Stimulated activated CD4-positive, alpha-beta T cell treated with anti-CD3 and anti-CD28 coated beads, Interleukin-12 subunit alpha, Interleukin-12 subunit beta, amount 100 ng/mL, for 4 hours (primary cell): ENCODE measurements around the gene SORBS1.

Source experiments
- DNase-seq: peaks from one replicate; pipeline ENCODE4 v3.0.0-alpha.2; 2020

Gene SORBS1

DNA sequence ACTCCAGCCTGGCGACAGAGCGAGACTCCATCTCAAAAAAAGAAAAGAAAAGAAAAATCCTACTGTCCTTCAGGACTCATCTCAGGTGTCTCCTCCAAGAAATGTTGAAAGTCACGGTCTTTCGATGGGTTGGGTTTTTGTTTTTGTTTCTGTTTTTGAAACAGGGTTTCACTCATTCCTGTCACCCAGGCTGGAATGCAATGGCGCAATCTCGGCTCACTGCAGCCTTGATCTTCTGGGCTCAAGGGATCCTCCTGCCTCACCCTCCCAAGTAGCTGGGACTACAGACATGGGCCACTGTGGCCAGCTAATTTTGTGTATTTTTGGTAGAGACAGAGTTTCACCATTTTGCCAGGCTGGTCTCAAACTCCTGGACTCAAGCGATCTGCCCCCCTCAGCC lies 3.1 kb upstream of the SORBS1 start:
- DNase-seq: no peak

DNA sequence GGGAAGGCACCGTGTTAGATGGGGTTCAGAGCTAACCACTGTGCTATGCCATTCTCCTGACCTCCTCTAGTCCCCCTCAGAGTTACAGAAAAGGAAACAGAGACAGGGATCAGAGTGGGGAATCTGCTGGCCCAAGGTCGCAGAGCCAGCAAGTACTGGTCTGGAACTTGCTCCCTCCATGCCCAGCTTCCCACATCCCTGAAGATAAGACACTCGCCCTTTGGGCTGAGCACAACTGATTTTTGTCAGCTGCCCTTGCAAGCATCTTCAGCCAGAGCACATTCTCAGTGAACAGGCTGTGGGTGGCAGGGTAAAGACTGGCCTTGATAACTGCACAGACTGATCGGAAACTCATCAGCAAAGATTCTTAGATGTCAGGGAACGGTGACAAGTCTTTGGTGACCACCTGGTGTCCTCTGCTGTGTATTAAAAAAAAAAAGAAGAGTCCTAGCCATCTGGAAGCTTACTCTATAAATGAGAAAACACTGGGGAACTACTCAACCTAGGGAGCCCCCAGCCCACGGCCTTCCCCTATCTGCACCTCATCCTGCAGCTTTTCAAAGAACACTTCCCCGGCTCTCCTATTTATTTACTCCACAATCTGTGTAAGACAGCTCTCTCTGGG lies 1.3 kb upstream of the SORBS1 start:
- DNase-seq: no peak

DNA sequence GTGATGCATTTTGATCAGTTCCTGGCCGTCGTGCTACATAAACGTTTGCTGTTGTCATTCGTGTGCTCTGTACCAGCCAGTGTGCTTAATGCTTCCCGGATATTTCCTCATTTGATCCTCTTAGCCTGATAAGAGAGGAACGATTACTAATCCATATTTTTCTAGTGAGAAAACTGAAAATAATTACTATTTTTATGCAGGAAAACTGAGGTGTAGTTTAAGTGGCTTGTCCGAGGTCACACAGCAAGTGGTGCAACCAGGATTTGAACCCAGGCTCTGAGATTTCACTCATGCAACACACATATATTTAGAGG lies 650 bp upstream of the SORBS1 start:
- DNase-seq: no peak

DNA sequence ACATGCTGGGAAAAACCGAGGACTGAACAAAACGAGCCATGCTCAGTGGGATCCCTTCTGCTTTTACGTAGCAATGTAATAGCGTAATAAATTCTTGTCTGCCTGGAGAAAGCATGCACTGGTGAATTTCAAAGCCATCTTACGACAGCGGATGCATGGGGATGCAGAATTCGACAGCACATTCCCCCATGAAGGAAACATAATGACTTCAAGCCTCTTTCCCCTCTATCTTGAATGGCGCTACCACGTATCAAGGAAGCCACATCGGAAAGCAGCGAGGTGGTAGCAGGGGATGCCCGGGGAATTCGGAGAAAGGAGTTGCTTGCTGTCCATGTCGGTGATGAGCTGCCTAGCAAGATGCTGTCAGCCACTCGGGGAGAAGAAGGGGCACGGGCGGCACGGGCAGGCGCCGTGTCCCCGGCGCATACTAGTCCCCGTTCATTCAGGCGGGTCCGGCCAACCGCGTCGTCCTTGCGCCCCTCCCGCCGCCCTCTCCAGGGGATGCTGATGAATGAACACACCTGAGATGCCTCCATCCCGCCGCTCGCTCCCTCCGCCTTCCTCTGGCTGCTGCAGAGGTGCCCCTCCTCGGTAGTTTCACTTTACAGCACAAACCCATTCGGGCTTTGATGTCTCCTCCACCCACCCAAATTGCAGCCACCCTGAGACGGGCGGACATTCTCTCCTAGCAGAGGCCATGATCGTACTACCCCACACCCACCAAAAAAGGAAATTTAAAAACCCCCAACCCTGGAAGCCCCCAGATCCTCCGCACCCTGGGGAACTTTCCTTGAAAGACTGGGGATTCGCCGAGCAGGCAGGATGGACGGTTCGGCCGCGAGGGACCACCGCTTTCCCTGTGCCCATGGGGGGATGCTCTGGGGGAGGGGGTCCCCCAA lies 644 bp downstream of the SORBS1 start:
- peak; percentile 21 for DNase-seq

DNA sequence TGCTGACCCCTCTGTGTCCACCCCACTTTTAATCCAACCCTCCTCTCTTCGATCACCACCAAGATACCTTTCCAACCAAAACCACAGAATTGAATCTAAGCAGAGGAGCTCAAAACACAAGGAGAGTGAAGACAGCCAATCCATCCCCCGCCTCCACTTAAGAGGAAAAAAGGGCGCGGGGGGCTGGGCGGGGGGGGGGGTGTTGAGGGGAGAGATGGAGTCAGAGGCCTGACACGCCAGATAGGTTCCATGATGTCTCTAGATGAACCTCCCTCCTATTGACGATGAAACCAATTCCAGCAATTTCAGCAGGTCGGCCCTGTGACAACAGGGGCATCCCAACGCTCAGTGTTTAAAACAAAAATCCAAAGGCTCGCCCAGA lies 1.3 kb downstream of the SORBS1 start:
- no peak for DNase-seq

DNA sequence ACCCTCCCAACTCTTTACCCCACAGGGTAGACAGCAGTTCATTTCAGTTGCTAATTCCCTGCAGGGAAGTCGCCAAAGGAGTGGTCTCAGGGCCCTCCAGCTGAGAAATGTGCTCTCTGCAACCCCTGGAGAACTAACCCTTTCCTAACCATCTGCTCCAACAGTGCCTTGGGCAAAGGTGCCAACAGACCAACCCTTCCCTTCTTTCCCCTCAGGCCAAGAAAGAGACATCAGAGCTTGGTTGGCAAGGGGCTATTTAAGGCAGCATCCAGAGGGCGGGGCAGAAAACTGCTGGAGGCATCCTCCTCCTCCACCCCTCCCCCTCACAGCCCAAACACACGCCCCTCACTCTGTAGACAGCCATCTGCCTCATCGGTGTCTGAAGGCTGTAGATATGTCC lies 1.7 kb downstream of the SORBS1 start:
- no peak for DNase-seq

DNA sequence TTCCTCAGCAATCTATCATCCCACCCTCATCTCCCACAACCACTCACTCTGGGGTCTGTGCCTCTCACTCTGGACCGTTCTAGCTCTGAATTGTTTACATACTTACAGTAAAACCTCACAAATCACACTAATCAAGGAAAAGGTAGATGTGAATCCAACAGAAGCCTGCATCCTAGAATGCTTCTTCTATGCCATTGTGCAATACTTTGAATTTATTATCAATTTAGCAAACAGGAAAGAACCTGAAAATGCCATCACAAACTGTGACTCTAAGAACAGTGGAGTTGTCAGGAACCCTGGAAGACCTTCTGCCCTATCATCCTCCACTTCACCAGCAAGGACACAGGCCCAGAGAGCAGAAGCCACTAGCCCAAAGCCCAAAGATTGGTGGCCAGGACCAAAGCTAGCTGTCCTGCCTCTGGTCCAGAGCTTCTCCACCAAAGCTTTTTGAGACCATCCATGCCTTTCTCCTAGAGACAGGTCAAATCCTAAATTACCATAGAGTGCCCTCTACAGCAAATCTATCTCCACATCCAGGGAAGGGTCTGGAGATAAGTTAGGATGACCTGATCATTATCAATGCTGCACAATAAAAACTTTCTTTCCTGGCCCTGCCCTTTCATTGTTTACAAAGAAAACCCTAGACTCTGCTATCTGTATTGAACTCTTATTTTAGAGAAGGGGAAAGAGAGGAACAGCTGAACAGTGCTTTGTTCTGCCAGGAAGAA lies 2.4 kb downstream of the SORBS1 start:
- no peak for DNase-seq

DNA sequence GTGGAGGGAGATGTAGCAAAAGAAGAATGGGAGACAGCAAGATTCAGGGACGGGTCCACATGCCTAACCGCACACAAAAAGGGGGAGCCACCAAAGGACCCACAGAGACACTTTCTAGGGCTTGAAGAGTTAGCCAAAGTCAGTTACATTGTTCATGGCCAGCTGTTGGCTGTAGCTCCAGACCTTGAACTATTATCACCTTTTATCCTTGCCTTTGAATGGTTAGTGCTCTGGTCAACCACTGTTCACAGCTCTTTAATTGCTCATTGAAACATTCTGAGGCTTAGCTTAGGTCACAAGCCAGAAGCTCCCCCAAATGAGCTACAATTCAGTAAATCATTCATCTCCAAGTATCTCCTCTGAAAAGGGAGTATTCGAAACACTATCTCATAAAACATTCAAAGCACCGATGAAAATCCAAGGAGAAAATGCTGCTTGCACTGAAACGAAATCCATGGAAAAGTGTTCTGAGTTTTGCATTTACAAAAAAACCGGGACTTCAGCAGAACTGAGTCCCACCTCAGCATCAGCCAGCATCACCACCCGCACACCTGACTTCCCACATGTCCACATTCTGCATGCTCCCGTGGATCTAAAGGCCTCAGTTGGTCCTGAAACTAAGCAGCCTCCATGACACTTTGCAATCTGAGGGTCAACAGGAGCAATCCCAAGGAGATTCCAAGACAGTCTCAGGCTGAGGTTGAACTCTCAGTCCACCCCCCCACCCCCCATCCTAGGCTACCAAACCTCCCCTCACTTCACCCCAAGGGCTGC lies 4.0 kb downstream of the SORBS1 start:
- DNase-seq: no peak

DNA sequence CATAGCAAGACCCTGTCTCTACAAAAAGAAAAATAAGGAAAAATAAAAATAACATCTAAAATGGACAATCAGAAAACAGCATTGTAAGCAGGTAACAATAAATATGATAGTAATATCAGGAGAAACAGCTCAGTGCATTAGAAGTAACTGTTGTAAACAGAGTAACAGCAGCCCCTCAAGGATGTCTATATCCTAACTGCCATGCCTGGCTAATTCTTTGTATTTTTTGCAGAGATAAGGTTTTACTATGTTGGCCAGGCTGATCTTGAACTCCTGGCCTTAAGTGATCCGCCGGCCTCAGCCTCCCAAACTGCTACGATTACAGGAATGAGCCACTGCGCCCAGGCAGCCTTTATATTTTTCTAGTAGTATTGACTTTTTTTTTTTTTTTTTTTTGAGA lies 7.5 kb downstream of the SORBS1 start:
- DNase-seq: no peak

DNA sequence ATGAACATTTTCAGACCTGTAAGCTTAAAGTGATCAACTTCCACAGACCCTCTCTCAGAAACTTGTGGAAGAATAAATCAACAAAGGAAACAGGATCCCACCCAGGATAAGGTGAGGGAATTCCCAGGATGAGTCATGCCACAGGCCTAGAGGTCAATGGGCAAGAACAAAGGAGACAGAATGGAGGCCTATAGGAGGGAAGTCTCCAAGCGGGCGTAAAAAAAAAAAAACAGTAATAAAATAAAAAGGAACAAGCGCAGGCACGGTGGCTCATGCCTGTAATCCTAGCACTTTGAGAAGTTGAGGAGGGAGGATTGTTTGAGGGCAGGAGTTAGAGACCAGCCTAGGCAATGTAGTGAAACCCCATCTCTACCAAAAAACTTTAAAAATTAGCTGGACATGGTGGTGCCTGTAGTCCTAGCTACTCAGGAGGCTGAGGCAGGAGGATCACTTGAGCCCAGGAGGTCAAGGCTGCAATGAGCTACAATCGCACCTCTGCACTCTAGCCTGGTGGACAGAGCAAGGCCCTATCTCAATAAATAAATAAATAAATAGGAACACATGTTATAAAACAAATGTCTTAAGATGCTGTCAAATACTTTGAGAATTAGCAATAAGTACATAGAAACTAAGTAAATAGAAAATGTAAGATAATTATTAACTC lies 8.4 kb downstream of the SORBS1 start:
- no peak for DNase-seq

DNA sequence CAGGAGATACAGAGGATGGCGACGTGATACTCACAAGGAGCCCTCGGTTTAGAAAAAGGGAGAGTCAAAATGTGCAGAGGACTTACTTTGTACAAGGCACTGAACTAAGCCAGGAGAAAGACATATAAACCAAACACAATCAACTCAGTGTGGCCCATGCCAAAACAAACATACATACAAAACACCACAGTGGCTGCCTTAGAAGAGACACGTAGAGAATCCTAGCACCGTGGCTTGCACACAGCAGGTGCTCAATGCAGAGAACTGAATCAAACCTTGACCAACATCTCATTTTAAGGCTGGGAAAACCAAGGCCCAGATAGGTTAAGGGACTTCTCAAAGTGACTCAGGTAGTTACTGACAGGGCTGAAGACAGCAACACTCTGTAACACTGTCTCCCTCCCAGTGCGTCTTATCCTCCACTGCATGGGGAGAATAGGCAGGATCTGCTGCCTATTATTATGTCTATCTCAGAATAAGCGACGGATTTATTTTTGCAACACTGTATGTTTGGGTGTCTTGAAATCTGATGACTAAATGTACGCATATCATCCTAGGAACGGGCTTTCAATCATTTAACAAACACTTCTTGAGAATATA lies 11.0 kb downstream of the SORBS1 start:
- DNase-seq: no peak

DNA sequence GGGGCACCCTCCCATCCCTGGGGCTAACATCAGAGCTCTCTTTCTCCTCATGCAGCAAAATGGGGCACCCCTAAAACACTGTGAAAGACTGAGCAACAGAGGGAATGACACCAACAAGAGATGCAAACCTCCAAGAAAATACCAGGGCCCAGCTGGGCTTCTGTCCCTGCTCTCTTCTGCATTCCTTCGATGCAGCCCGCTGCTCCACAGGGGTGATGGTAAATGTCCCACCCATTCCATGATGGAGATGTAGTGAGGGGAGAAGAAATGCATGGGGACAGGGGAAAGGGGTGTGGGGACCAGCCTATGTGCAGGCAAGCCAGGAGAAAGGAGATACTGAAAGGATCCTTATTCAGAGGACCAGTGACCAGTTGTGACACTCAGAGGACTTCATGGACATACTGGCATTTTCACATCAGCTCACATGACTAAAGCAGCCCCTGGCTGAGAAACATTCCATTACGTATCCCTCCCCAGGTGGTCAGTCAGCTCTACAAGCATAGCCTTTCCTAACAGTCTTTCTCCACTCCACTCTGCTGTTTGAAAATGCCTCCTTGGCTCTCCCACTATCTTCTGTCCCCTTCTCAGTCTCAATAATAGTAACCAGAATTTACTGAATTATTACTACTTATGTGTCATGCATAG lies 13.3 kb downstream of the SORBS1 start:
- DNase-seq: no peak

DNA sequence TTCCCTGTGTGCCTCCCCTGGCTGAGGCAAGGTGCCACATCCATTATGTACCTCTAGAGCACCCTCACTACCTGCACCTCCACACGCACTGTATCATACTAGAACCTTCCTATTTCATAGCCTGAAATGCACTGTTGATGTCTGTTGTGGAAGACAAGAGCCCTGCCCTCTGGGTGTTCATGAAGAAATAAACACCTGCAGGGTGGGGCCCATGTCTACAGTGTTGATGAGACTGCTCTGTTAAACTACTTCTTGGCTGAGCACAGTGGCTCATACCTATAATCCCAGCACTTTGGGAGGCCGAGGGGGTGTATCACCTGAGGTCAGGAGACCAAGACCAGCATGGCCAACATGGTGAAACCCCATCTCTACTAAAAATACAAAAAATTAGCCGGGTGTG lies 14.0 kb downstream of the SORBS1 start:
- DNase-seq: no peak

DNA sequence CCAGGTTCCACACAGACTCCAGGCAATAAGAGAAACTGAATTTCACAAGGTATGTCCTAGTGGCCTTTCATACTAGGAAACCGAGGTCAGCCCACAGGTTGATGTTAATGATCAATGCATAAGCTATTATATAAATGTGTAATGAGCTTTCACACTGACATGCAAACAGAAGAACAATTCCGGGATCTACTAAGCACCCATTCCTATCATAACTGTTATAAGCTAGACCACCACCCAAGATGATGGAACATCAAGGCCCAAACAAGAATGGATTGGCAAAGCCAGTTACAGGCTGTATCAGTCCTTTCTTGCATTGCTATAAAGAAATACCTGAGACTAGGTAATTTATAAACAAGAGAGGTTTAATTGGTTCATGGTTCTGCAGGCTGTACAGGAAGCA lies 15.2 kb downstream of the SORBS1 start:
- no peak for DNase-seq

DNA sequence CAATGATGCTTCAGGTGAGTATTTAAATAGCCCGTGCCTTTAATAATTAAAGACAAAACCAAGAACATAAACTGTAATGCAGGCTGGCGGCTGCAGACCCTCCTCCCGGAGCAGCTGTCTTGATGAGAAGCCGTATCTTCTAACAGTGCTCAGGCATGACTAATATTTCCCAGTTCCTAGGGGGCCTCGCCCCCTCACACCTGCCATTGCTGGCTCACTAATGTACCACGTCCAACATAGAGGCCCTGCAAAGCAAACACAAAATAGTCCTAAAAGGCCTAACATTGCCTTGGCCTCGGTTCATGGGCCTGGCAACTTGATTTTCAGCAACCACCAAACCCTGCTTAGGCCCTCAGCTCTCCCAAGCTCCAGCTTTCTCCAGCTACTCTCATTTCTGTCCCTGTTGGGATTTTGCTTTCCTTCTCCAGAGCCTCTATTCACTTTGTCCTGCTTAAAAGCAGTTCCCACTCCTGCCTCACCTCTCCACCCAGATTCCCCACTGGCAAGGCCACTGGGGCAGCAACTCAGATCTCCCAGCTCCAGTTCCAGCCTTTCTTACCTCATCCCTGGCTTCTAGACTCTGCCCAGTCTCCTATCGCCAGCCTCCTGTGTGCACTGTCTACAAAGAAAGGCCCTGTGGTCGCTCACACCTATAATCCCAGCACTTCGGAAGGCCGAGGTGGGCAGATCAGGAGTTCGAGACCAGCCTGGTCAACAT lies 16.2 kb downstream of the SORBS1 start:
- no peak for DNase-seq

DNA sequence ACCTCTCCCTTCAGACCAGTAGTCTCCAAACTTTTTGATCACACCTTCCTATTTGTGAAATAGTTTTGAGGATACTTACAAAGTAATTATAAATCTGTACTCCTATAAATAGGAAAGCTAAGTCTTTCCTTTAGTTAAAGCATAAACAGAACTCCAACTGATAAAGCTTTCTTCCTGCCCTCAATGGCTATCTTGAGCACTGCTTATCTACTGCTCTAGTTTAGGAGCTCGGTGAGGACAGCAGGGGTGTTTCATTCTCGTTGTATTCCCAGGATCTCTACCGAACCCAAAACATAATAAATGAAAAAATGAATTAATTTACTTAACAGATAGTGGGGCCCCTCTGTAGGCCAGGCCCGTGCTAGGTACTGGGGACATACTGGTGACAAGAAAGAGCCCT lies 17.7 kb downstream of the SORBS1 start:
- no peak for DNase-seq

DNA sequence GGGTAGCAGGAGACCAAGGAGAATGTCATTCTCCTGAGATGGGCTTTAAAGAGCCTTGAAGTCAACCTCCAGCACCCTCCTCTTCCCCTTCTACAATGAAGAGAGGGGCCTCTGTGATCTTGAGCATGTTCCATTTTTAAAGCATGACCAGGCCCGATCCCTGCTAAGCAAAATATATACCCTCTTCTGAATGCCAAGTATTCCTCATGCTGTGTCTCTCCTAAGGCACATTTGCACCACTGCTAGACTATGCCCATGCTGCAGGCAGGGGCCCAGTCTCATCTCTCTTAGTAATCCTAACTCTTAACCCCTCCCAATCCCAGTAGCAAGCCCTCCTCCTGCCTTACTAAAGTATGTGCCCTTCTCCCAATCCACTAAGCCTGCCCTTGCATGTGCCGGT lies 18.4 kb downstream of the SORBS1 start:
- no peak for DNase-seq

DNA sequence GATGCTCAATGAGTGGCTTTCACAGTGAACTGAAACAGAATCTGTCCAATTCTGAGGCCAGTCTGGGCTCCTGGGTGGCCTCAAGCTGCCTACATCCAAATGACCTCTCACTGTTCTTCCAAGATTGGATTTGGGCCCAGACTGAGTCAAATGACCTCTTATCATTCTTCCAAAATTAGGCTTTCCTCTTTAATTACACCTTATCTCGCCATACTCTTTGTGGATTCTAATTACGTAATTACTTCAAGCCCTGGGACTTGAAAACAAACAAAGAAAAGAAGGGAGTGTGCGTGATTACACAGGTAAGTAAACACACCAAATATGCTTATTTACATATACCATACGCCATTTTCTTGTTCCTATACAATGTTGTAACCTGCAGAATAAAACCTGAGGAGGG lies 18.8 kb downstream of the SORBS1 start:
- DNase-seq: no peak

DNA sequence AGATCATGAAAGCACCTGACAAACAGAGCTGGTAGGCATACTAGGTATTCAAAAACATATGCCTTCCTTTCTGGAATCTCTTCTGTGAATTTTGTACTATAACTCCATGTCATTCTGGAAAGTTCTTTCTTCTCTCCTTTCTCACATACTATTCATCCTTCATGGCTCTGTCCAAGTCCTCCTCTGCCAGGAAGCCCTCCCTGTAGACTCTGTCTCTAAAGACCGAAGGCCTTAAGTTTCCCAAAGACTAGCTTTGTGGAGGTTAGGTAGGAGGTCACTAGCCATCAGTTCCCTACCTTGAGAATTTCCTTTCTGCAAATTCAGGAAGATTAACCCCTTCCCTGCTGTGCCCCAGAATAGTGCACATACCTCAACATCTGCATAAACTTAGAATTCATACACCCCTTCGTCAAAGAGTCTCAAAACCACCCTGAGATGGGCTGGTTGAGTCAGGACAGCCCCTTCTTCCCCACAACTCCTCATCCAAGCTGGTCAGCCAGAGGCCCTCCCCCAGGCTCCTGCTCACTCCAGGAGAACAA lies 20.6 kb downstream of the SORBS1 start:
- no peak for DNase-seq

DNA sequence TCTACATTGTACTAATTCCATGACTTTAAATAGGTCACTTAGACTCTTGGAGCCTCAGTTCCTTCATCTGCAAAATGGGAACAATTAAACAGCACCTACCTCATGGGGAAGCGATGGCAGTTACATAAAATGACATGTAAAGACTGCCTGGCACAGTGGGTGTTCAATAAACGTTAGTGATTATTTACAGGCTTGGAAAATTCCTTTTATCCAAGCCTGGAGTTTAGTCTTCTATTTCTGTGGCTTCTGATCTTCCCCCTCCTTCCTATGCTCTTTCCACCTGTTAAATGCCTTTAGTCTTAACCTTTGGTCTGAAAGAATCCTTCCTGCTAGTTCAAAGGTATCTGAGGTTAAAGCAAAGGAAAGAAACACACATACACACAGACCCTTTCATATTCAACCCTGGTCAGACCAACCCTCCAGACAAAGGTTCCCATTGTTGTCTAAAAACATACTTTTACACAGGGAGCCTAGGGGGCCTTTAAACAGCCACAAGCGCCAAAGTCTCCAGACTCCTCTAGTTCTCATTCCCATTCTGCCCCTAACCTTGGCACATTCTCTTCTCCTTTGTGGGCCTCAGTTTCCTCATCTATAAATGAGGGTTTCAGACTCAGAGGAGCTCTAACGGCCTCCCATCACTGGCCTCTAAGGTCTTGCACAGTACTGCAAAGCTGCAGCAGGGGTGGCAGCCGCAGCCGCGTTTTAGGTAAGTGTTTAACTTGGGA lies 21.4 kb downstream of the SORBS1 start:
- DNase-seq: no peak
